ENCODE data around the gene SELENBP1.

DNA sequence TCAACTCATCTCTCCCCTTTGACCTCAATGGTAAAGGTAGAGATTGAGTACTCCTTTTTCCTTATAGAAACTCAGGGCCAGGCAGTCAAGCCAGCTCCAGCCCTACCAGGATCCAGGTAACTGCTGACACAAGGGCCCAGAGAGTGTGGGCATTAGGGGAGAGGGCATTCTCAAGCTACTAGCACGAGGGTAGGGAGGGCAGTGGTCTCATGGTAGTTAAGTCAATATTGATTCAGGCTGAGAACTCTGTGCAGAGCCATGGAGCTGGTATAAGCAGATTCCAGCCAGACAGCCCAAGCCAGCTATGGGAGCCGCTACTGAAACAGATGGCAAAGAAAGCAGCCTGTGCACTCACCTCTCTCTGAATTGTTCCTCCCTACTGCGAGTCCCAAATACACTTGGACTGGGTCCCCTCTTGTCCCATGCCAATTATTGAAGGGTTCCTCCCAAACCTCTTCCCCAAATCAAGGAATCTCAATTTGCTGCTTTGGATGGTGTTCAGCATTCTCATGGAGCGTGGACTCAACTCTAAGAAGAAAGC lies 48.0 kb downstream of the SELENBP1 start:
- TF ChIP-seq SIN3A (IDR thresholded peaks at IDR 0.05; ENCODE audit: borderline replicate concordance in 2 of 2, control insufficient read depth in 1 of 2, low read depth in 2 of 2, low read length in 2 of 2) = no peak
- TF ChIP-seq SMAD1 (IDR thresholded peaks at IDR 0.05; ENCODE audit: low read depth, low read length, partially characterized antibody) = no peak
- TF ChIP-seq HNRNPLL (IDR thresholded peaks at IDR 0.05; ENCODE audit: low read depth, low read length, poor library complexity, severe bottlenecking) = no peak
- no peak for TF ChIP-seq HNRNPK (IDR thresholded peaks at IDR 0.05; ENCODE audit: low read depth, low read length, poor library complexity, severe bottlenecking)
- no peak for TF ChIP-seq MXI1 (IDR thresholded peaks at IDR 0.05; ENCODE audit: low read depth, low read length)
- TF ChIP-seq, protein P1, sequence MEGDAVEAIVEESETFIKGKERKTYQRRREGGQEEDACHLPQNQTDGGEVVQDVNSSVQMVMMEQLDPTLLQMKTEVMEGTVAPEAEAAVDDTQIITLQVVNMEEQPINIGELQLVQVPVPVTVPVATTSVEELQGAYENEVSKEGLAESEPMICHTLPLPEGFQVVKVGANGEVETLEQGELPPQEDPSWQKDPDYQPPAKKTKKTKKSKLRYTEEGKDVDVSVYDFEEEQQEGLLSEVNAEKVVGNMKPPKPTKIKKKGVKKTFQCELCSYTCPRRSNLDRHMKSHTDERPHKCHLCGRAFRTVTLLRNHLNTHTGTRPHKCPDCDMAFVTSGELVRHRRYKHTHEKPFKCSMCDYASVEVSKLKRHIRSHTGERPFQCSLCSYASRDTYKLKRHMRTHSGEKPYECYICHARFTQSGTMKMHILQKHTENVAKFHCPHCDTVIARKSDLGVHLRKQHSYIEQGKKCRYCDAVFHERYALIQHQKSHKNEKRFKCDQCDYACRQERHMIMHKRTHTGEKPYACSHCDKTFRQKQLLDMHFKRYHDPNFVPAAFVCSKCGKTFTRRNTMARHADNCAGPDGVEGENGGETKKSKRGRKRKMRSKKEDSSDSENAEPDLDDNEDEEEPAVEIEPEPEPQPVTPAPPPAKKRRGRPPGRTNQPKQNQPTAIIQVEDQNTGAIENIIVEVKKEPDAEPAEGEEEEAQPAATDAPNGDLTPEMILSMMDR (IDR thresholded peaks at IDR 0.05 in 2 of 3, conservative IDR thresholded peaks at IDR 0.05 in 1 of 3; ENCODE audit: insufficient read depth in 2 of 3, low read depth in 1 of 3, low read length in 3 of 3) = no peak
- TF ChIP-seq ZNF444 (CRISPR knock-in tag; IDR thresholded peaks at IDR 0.05) = no peak
- TF ChIP-seq KDM1A (IDR thresholded peaks at IDR 0.05) = no peak
